ENCODE data around the gene NAA60.
A peak's percentile ranks its signal among the peaks of the same experiment; 100 is the strongest.

The NAA60 gene

DNA sequence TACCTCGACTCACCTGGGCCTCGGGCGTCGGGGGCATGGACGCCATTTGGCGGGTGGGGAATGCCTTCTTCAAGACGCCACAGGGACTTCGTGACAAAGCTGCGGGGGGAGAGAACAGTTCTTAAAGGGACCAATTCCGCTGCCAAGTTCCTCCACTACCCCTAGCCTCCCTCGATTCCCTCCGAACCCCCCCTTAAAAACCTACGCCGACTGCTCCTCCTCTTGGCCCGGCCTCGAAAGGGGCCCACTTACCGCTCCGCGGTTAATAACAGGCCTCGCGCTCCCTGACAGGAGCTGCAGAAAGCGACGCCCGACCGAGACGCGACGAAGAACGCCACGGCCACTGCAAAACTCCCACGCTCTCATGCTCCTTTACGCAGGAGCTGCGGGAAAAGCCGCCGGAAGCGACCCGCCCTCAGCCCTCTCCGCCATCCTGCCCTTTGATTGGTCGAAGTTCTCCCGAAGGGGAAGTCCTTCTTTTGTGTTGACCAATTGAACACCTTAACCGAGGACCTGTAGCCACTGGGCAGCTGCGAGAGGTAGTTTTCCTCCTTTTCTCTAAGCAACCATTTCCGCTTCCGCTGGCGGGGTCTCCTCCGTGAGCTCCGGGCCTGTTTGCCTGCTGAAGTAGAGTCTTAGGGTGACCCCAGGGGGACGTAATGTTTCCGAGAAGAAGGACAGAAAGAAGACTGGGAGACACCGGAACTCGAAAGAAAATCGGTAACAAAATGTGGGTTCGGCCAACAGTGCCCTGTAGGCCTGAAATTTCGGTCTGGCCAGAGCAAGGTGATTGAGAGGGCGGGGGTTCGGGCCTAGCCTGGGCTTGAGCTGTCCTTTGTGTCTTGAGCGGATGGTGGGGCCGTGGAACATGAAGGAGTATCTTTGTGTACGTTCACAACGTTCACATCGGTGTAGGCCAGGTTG is at the start of gene NAA60, which contains the start of gene ZNF597:
TSS of gene NAA60 (plus strand) at position 573 of the 924 bp plus-strand sequence. CDS start 32,548 bp downstream, outside the sequence.
TSS of gene ZNF597 (minus strand) at position 397 of the 924 bp plus-strand sequence. CDS start at position 46, 351 bp downstream.
- in situ Hi-C loops (cut with HindIII; ENCODE audit: low pct_unique_long_range_greater_than_20kb, low sequenced_read_pairs) = no loop called here
- TF ChIP-seq JUND (IDR thresholded peaks at IDR 0.05; ENCODE audit: low read depth) = no peak
- DNase-seq (ENCODE audit: low read depth in 1 of 2, low spot score in 1 of 2) = peak; percentile 49 to 92

DNA sequence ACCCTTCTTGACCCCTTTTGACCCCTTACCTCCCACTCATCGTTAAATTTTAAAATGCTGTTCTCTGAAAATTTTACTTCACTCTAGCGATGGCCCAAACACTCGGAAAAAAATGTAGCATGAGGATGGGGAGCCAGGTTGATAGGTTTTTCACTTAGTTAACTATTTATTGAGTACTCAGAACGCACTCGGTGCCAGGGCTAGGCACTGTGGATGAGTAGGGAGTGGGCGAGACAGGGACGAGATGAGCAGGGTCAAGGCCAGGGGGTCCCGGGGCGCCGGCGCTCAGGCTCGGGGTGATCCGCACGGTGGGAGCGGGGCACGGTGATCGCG is 43.1 kb upstream of the NAA60 start:
- TF ChIP-seq JUND (IDR thresholded peaks at IDR 0.05; ENCODE audit: low read depth) = no peak
- no peak for DNase-seq (ENCODE audit: low read depth in 1 of 2, low spot score in 1 of 2)
- in situ Hi-C loops (cut with HindIII; ENCODE audit: low pct_unique_long_range_greater_than_20kb, low sequenced_read_pairs) = no loop called here

DNA sequence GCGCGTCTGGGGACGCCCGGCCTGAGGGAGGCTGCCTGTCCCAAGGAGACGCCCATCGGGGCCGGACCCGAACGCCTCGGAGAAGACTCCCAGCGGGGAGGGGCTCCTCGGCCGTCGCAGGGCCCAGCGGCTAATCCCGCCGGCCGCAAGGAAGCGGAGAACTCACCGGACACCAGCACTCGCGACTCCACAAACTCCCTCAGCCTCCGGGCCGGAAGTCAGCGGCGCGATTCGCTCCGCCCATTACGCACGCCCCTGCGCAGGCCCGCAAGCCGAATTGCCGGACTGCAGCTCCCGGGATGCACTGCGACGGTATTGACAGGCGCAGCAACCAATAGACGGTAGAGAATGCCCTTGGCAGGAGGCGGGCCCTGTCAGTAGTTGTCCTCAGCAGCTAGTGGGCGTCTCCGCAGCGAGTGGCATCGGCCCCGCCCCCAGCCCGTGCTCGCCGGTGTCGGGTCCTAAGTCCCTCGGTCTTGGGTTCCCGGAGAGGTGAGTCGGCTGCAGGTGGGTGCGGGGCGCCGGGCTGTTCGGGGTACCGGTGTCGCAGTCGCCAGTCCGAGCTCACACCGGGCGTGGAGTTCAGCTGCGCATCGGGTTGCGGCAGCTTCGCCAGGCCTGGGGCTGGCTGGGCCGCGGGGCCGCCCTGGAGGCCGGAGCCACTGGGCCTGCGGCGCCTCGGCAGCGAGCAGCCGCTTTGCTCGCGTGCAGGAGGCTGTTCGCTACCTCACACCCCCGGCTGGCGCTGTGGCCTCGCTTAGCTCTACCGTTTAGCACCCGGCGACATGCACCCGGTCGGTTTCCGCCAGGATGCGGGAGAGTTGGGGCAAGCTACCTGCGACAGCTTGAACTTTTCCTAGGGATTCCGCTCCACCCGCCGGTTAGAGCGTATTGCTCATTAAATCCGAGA is 42.4 kb upstream of the NAA60 start, which contains the start of the genes ZNF174 and ZSCAN32:
TSS of gene ZNF174 (plus strand) at position 437 of the 910 bp plus-strand sequence. CDS start 790 bp downstream, outside the sequence.
TSS of gene ZSCAN32 (minus strand) at position 226 of the 910 bp plus-strand sequence. CDS start 3,447 bp downstream, outside the sequence.
- TF ChIP-seq JUND (IDR thresholded peaks at IDR 0.05; ENCODE audit: low read depth) = no peak
- in situ Hi-C loops (cut with HindIII; ENCODE audit: low pct_unique_long_range_greater_than_20kb, low sequenced_read_pairs) = no loop called here
- DNase-seq (ENCODE audit: low read depth in 1 of 2, low spot score in 1 of 2) = peak; percentile 99

DNA sequence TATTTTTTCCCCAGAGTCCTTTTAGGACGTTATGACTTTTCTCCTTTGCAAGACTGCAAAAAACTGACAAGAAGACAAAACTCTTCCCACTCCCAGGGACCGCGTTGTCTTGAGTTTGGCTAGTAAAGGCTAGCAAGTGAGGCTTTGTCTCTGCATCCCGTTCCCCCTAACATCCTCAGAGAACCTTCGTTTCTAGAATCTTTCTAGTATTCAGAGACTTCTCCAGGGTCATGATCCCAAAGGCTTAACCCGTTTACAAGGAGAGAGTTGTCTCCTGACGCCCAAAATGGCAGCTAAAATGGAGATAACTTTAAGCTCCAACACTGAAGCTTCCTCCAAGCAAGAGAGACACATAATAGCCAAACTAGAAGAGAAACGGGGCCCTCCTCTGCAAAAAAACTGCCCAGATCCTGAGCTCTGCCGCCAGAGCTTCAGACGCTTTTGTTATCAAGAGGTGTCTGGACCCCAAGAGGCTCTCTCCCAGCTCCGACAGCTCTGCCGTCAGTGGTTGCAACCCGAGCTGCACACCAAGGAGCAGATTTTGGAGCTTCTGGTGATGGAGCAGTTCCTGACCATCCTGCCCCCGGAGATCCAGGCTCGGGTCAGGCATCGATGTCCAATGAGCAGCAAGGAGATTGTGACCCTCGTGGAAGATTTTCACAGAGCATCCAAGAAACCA is 41.6 kb upstream of the NAA60 start:
- TF ChIP-seq JUND (IDR thresholded peaks at IDR 0.05; ENCODE audit: low read depth) = no peak
- in situ Hi-C loops (cut with HindIII; ENCODE audit: low pct_unique_long_range_greater_than_20kb, low sequenced_read_pairs) = no loop called here
- peak in 1 of 2 experiments; percentile 11 for DNase-seq (ENCODE audit: low read depth in 1 of 2, low spot score in 1 of 2)

DNA sequence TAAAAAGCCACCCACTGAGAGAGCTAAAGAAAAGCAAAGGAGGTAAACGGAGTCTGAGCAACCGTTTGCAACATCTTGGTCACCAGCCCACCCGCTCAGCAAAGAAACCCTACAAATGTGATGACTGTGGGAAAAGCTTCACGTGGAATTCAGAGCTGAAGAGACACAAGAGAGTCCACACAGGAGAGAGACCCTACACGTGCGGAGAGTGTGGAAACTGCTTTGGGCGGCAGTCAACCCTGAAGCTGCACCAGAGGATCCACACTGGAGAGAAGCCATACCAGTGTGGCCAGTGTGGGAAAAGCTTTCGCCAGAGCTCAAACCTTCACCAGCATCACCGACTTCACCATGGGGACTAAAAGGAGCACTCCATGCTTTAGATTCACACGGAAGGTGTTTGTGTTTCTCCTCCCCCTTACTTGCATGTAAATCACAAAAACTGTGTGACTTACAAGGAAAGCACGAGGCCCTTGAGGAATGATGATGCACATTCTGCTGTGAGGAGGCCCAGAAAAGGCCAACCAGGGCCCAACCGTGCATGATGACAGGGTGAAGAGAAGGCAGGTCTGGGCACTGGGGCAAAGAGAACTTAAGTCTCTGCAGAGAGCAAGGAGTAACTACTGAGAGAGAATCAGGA is 34.8 kb upstream of the NAA60 start:
- no peak for TF ChIP-seq JUND (IDR thresholded peaks at IDR 0.05; ENCODE audit: low read depth)
- in situ Hi-C loops (cut with HindIII; ENCODE audit: low pct_unique_long_range_greater_than_20kb, low sequenced_read_pairs) = no loop called here
- DNase-seq (ENCODE audit: low read depth in 1 of 2, low spot score in 1 of 2) = no peak

DNA sequence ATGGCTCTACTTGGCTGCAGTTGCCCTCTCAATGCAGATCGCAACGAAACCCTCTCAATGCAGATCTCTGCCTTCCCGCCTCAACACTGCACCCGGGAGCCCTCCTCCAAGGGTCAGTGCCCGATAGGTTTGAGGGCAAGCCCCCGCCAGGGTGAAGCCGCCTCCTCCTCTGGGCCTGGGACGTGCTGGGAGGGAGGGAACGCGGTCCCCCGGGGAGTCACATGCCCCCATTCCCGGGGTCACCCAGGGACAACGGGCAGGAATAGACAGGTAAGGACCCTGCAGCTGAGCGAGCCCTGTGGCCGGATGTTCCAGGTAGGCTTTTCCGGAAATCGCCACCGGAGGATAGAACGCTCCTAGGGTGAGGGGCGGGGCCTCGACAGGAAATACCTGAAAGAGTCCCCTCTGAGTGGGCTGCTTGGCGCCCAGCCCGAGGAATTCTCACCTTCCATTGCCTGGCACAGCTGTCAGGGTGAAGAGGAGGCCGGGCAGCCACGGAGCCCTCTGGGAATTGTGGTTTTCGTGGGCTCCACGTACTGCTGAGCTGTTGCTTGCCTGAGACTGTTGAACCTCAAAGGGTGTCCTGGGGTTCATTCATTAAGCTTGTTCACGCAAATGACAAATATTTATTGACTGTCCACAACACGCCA is 29.6 kb upstream of the NAA60 start:
- in situ Hi-C loops (cut with HindIII; ENCODE audit: low pct_unique_long_range_greater_than_20kb, low sequenced_read_pairs) = no loop called here
- no peak for TF ChIP-seq JUND (IDR thresholded peaks at IDR 0.05; ENCODE audit: low read depth)
- DNase-seq (ENCODE audit: low read depth in 1 of 2, low spot score in 1 of 2) = no peak

DNA sequence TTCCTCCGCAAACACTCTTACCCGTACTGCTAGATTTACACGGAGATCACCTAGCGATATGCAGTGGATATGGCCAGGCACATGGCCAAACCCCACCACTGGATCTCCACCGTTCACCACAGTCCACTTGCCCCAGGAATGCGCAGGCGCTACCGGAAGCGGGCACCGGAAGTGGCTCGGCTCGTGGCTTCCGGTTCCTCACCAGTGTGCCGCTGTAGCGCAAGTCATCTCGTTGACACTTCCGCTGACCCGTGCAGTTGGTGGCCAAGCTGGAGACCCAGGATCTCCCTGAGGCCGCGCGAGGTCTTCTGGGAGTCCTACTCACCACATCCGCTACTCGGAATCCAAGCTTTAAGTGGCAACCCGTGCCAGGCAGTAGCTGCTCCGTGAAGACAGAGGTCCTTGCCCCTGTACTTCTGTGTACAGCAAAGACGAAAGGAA is 11.7 kb upstream of the NAA60 start:
- DNase-seq (ENCODE audit: low read depth in 1 of 2, low spot score in 1 of 2) = no peak
- no peak for TF ChIP-seq JUND (IDR thresholded peaks at IDR 0.05; ENCODE audit: low read depth)
- in situ Hi-C loops (cut with HindIII; ENCODE audit: low pct_unique_long_range_greater_than_20kb, low sequenced_read_pairs) = no loop called here

DNA sequence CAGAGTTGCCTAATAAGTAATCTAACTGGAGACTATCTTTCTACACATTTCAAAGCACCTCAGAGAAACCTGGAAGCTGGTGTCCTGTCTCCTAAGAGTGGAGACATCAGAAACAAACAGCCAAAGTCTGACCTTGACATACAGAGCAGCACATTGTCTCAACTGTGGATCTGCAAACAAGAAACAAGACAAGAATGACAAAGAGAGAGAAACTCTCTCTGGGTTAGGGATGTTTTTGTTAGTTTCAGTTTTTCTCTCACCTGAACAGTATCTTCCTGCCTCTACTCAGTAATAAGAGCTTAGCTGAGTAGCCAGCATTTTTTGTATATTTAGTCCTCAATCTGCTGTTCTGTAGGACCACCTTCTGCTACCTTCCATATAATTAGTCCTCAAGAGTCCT is 9.1 kb upstream of the NAA60 start:
- in situ Hi-C loops (cut with HindIII; ENCODE audit: low pct_unique_long_range_greater_than_20kb, low sequenced_read_pairs) = no loop called here
- no peak for DNase-seq (ENCODE audit: low read depth in 1 of 2, low spot score in 1 of 2)
- TF ChIP-seq JUND (IDR thresholded peaks at IDR 0.05; ENCODE audit: low read depth) = no peak

DNA sequence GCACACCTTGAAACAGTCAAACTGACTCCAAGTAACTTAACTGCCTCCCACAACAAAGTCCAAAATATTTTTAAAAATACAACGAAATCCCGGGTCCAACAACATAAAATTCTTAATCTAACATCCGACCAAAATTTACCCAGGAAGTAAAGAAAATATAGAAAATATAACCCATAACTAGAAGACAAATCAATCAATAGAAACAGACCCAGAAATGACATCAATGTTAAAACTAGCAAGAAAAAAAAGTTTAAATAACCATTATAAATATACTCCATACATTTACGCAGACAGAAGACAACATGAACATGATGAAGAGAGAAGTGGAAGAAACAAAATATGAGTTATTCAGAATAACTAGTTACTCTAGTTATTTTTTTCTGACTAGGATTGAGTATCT is 3.8 kb upstream of the NAA60 start:
- DNase-seq (ENCODE audit: low read depth in 1 of 2, low spot score in 1 of 2) = no peak
- in situ Hi-C loops (cut with HindIII; ENCODE audit: low pct_unique_long_range_greater_than_20kb, low sequenced_read_pairs) = no loop called here
- TF ChIP-seq JUND (IDR thresholded peaks at IDR 0.05; ENCODE audit: low read depth) = no peak

DNA sequence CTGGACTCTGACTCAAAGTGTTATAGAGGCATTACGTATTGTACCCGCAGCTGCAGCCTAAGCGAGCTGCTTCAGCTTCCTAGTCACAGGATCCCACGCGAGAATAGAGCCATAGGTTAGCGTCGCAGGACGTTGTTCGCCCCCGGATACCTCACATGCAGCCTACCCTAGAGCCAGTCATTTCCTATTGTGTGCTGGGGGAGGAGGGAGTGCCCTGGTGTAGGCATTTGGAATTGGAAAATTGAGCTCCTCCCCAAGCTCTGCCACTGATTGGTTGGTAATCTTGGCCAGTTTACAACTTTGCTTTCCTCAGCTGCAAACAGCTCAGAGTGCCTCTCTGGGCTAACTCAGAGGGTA is 530 bp downstream of the NAA60 start:
- in situ Hi-C loops (cut with HindIII; ENCODE audit: low pct_unique_long_range_greater_than_20kb, low sequenced_read_pairs) = no loop called here
- TF ChIP-seq JUND (IDR thresholded peaks at IDR 0.05; ENCODE audit: low read depth) = no peak
- peak in 1 of 2 experiments; percentile 72 for DNase-seq (ENCODE audit: low read depth in 1 of 2, low spot score in 1 of 2)

DNA sequence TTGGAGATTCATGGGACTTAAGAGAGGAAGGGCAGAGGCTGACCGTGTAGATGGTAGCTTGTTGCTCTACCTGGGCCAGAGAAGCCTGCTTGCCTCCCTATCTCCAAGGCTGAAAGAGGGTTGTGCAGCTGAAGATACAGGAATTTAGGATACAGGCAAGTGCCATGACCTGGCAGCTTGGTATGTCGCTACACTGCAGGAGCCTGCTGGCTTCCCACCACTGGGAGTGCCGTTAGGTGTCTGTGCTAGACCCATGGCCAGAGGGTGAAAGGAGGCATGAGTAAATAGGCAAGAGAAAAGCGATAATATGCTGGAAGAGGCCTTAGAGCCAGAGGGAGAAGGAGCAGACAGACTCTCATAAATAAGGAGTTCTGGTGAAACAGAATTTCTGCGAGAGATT is 10.6 kb downstream of the NAA60 start:
- DNase-seq (ENCODE audit: low read depth in 1 of 2, low spot score in 1 of 2) = peak in 1 of 2 experiments; percentile 36
- in situ Hi-C loops (cut with HindIII; ENCODE audit: low pct_unique_long_range_greater_than_20kb, low sequenced_read_pairs) = no loop called here
- no peak for TF ChIP-seq JUND (IDR thresholded peaks at IDR 0.05; ENCODE audit: low read depth)

Measured in T47D (cell line).